ENCODE results near the gene PDE6B.

The PDE6B gene

DNA sequence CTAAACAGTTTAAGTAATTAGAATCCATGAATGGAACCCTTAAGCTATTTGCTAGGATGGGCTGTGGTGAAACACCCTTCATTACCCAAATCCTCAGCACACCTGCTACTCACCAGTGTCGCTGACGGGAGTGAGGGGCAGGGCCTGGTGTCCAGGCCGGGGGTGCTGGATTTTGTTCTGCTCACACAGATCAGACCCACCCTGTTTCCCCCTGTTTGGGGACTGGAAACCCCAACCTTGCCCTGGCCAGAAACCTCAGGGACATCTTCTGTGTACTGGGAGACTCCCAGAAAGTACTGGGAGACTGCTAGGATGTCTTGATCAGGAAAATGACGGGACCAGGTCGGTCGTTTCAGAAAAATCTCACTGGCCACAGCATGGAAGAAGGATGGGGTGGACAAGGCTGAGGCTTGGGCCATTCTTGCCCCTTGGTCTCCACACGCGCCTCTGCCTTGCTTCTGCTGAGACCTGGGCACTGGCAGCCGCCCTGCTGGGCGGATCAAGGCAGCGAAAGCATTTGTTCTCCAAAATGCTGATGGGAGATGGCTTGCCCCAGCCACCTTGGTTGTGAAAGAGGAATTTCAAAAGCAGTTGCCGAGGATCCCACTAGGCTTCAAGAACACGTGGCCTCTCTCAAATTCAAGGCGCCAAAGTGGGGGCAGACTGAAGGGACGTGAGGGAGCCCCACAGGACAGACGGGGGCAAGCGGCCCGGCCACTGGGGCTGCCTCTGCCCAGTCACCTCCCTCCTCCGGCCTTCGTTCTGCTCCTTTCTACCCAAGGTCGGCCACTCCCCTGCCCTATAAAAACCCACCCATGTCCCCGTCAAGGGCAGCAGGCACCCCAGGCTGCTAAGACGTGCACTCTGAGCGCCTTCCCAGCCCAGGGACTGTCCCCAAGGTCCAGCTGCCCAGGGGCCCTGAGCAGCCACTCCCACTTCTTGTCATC is 23.5 kb upstream of the PDE6B start:
- no peak for DNase-seq (ENCODE audit: low read depth in 2 of 2)
- H3K4me3 ChIP-seq (replicated peaks in 1 of 2; ENCODE audit: low read depth in 2 of 2, low read length in 2 of 2): no peak overlapping the region
- TF ChIP-seq, protein P1, sequence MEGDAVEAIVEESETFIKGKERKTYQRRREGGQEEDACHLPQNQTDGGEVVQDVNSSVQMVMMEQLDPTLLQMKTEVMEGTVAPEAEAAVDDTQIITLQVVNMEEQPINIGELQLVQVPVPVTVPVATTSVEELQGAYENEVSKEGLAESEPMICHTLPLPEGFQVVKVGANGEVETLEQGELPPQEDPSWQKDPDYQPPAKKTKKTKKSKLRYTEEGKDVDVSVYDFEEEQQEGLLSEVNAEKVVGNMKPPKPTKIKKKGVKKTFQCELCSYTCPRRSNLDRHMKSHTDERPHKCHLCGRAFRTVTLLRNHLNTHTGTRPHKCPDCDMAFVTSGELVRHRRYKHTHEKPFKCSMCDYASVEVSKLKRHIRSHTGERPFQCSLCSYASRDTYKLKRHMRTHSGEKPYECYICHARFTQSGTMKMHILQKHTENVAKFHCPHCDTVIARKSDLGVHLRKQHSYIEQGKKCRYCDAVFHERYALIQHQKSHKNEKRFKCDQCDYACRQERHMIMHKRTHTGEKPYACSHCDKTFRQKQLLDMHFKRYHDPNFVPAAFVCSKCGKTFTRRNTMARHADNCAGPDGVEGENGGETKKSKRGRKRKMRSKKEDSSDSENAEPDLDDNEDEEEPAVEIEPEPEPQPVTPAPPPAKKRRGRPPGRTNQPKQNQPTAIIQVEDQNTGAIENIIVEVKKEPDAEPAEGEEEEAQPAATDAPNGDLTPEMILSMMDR (IDR thresholded peaks at IDR 0.05; ENCODE audit: low read depth, low read length): no peak

GRCh38 chr4:602559-602942 is 22.8 kb upstream of the PDE6B start:
- no peak overlapping the region for H3K4me3 ChIP-seq (replicated peaks in 1 of 2; ENCODE audit: low read depth in 2 of 2, low read length in 2 of 2)
- DNase-seq (ENCODE audit: low read depth in 2 of 2): peak in 1 of 2 donors; percentile 25
- TF ChIP-seq, protein P1 (IDR thresholded peaks at IDR 0.05; ENCODE audit: low read depth, low read length): peak; percentile 42

GRCh38 chr4:604131-604530 is 21.2 kb upstream of the PDE6B start:
- no peak overlapping the region for H3K4me3 ChIP-seq (replicated peaks in 1 of 2; ENCODE audit: low read depth in 2 of 2, low read length in 2 of 2)
- DNase-seq (ENCODE audit: low read depth in 2 of 2): no peak
- TF ChIP-seq, protein P1 (IDR thresholded peaks at IDR 0.05; ENCODE audit: low read depth, low read length): no peak

- no peak overlapping the region for H3K4me3 ChIP-seq (replicated peaks in 1 of 2; ENCODE audit: low read depth in 2 of 2, low read length in 2 of 2)
- TF ChIP-seq, protein P1 (IDR thresholded peaks at IDR 0.05; ENCODE audit: low read depth, low read length): no peak
- no peak for DNase-seq (ENCODE audit: low read depth in 2 of 2)
Observed at GRCh38 chr4:605702-606425, 19.5 kb upstream of the PDE6B start.

DNA sequence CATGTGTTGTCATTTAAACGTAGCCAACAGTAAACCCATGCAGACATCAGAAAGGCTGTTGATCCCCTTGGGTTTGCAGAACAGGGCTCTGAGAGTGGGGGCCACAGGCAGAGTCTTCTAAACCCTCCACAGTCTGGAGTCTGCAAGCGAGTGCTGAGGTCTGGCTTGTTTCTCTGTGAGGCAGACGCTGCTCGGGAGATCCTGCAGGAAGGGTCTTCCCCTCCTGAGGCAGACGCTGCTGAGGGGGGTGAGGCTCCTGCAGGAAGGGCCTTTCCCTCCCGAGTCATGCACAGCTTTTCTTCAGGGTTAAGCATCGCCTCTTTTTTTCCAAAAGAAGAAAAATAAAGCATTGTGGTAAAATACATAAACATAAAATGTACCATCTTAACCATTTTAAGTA is 17.1 kb upstream of the PDE6B start:
- no peak for DNase-seq (ENCODE audit: low read depth in 2 of 2)
- TF ChIP-seq, protein P1 (IDR thresholded peaks at IDR 0.05; ENCODE audit: low read depth, low read length): no peak
- H3K4me3 ChIP-seq (replicated peaks in 1 of 2; ENCODE audit: low read depth in 2 of 2, low read length in 2 of 2): no peak overlapping the region

DNA sequence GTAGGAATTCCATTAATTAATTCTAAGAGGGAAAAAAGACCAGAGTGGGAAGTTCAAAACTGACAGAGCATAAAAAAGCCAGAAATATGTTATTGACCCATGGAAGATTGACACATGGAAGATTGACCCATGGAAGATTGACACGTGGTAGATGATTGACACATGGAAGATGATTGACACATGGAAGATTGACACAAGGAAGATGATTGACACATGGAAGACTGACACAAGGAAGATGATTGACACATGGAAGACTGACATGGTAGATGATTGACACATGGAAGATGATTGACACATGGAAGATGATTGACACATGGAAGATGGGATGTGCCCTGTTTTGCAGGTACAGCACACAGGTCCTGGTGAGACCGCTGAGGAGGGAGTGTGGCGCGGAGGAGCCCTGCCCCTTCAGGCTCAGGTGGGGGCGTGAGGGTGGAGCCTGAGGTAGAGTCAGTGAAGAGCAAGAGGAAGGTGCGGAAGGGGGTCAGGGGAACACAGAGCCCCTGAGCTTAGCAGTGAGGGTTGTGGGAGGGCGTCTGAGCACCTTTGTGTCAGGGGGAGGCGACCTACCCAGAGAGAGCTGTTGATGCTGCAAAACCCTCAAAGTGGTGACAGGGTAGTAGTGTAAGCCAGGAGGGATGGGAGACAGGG is 15.8 kb upstream of the PDE6B start:
- H3K4me3 ChIP-seq (replicated peaks in 1 of 2; ENCODE audit: low read depth in 2 of 2, low read length in 2 of 2): no peak overlapping the region
- TF ChIP-seq, protein P1 (IDR thresholded peaks at IDR 0.05; ENCODE audit: low read depth, low read length): no peak
- no peak for DNase-seq (ENCODE audit: low read depth in 2 of 2)

Measured in cardiac fibroblast (primary cell).